ENCODE results near the gene ZNF566.

The ZNF566 gene

DNA sequence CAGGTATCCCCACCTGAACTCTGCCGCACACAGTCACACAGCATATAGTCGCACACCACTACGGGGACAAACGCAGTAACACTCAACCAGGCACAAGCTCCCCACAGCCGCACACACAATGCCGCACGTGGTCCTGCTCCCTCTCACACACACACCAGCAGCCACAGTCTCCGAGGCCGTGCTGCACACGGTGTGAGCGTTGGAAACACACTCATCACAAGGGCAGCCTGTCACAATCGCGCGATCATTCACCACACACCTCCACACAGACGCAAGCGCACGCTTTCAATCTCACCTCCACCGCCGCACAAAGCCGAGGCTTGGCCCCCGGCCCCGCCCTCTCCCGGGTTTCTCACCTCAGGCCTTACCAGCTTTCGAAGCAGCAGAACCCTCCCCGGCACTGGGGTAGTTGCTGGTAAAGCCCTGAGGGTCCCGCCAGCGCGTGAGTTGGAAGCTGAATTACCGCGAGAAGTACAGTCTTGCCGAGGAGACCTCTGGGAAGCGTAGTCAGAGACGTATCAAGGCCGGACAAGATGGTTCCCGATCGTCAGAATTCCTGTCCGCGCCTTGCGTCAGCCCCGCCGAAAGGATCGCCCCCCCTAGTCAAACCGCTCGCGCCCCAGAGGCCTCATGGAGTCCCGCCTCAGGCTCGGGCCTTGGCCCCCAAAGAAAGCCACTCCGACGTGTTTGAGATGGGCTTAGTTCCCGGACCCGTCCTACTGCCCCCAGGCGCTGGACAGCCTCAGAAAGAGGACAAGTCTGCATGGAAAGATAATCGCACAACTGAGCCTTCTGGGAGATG, at the start of gene ZNF566:
ZNF566 (minus strand) TSS at position 444 of the 802 bp plus-strand sequence. CDS start 13,004 bp downstream, outside the sequence.
- peak within 1 kb of the TSS; percentile 83 for H3K4me3 ChIP-seq (ENCODE audit: control insufficient read depth, low read depth, low read length)
- DNase-seq (ENCODE audit: low read depth) = peak; percentile 91
- TF ChIP-seq, protein P1, sequence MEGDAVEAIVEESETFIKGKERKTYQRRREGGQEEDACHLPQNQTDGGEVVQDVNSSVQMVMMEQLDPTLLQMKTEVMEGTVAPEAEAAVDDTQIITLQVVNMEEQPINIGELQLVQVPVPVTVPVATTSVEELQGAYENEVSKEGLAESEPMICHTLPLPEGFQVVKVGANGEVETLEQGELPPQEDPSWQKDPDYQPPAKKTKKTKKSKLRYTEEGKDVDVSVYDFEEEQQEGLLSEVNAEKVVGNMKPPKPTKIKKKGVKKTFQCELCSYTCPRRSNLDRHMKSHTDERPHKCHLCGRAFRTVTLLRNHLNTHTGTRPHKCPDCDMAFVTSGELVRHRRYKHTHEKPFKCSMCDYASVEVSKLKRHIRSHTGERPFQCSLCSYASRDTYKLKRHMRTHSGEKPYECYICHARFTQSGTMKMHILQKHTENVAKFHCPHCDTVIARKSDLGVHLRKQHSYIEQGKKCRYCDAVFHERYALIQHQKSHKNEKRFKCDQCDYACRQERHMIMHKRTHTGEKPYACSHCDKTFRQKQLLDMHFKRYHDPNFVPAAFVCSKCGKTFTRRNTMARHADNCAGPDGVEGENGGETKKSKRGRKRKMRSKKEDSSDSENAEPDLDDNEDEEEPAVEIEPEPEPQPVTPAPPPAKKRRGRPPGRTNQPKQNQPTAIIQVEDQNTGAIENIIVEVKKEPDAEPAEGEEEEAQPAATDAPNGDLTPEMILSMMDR (IDR thresholded peaks at IDR 0.05; ENCODE audit: control insufficient read depth, insufficient read depth, low read depth, low read length, missing control alignments) = no peak

DNA sequence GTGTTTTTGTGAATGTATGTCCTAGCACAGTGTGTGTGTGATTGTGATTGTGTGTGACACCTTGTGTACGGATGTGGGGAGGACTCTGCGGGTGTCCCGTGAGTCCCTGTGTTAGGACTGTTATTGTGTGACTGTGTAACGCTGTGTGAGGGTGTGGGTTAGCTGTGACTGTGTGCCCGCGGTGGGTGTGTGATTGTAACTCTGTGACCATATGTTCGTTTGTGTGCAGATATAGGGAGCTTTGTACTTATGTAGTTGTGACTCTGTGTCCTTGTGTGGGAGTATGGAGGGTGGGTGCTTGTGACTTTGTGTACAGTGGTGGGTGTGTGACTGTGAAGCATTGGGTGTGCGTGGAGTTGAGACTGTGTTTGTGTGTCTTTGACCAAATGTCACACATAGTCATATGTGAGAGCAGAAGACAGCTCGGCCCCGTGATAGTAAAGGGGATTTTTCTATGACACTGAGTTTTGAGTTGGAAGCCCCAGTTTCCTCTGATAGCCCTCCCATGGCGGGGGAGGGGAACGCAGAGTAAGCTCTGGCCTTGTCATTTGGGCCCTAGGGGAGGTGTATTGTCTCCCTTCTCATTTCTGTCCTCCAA, 39.7 kb upstream of the ZNF566 start:
- DNase-seq (ENCODE audit: low read depth) = no peak
- TF ChIP-seq, protein P1 (IDR thresholded peaks at IDR 0.05; ENCODE audit: control insufficient read depth, insufficient read depth, low read depth, low read length, missing control alignments) = no peak
- H3K4me3 ChIP-seq (ENCODE audit: control insufficient read depth, low read depth, low read length) = peak overlapping the region; percentile 92

DNA sequence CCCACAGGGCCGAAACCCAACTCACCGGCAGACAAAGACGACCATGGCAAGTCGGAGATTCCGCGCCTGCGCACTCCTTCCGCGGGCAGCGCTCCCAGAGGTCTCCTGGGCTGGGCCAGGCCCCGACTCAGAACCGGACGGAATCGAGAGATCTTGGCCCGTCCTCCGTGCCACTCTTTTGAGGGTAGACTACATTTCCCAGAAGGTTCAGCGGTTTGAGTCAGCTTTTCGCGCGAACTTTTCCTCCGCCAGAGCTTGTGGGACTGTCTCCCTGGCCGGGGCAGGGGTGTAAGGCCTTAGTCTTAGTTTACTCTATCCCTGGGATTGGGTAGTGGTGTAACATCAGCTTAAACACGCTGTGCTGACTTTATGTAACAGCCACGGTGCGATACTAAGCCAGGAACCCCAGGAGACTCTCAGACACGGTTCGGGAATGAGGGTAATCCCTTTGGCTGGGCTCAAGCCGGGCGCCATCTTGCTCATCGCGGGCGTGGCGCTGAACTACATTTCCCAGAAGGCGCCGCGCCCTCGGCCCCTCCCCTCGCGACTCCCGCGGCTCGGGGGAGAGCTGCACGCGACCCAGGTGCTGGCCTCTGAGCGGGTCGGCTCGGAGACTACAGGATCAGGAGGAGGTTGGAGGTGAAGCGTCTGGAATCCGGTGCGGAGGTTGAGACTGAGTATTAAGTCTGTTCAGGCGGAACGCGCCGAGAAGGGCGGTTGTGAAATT, 39.0 kb upstream of the ZNF566 start, which contains the start of gene ZNF260:
ZNF260 (minus strand) TSS at position 78 of the 727 bp plus-strand sequence. CDS start 13,033 bp downstream, outside the sequence.
- peak within 1 kb of the TSS; percentile 92 for H3K4me3 ChIP-seq (ENCODE audit: control insufficient read depth, low read depth, low read length)
- TF ChIP-seq, protein P1 (IDR thresholded peaks at IDR 0.05; ENCODE audit: control insufficient read depth, insufficient read depth, low read depth, low read length, missing control alignments) = no peak
- DNase-seq (ENCODE audit: low read depth) = peak; percentile 93

DNA sequence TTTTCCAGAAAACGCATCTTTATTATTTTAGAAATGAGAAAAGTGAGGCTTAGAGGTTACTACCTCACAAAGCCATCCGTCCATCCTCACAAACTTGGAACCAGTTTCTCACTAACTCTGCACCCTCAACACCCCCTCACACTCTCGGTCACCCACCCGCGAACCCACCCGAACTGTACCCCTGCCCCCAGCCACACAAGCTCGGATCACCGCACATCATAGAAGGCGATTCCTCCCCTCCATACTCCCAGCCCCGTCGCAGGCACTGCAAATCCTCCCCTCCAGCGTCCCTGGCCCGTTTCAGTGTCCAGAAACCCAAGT, 38.5 kb upstream of the ZNF566 start:
- no peak for DNase-seq (ENCODE audit: low read depth)
- TF ChIP-seq, protein P1 (IDR thresholded peaks at IDR 0.05; ENCODE audit: control insufficient read depth, insufficient read depth, low read depth, low read length, missing control alignments) = no peak
- peak overlapping the region; percentile 92 for H3K4me3 ChIP-seq (ENCODE audit: control insufficient read depth, low read depth, low read length)

DNA sequence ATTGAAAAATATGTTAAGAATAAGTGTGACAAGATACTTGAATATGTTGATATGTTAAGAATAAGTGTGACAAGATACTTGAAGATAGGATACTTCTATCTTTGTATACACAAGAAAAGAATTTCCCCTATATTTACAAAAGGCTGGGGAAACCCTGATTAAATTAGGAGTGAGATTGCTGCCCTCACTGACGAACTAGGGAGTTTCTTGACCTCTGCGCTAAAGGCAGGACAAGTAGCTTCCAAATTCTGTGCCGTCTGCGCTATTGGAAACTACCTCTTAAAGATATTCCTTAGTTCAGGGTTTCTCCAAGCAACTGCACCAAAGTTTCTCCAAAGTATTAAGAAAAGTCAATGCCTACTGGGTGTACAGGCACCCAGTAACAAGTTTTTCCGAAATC, 38.0 kb upstream of the ZNF566 start:
- H3K4me3 ChIP-seq (ENCODE audit: control insufficient read depth, low read depth, low read length) = peak overlapping the region; percentile 92
- TF ChIP-seq, protein P1 (IDR thresholded peaks at IDR 0.05; ENCODE audit: control insufficient read depth, insufficient read depth, low read depth, low read length, missing control alignments) = no peak
- DNase-seq (ENCODE audit: low read depth) = no peak

DNA sequence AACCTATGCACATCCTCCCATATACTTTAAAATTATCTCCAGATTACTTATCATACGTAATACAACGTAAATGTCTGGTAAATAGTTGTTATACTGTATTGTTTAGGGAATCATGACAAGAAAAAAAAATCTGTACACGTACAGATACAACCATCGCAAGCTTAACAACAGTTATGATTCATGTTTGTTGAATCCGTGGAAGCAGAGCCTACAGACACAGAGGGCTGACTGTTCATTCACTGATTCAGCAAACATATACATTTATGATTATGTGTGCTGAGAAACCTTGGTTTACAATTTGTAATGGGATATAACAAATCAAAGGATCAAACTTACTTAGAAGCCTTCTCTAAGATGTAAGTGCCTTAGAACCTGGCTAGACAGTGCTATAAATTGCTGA, 37.2 kb upstream of the ZNF566 start:
- no peak overlapping the region for H3K4me3 ChIP-seq (ENCODE audit: control insufficient read depth, low read depth, low read length)
- no peak for DNase-seq (ENCODE audit: low read depth)
- TF ChIP-seq, protein P1 (IDR thresholded peaks at IDR 0.05; ENCODE audit: control insufficient read depth, insufficient read depth, low read depth, low read length, missing control alignments) = no peak

Measured in AG09309 (cell line).